H1 (cell line): ENCODE data around the gene LTBP3. TPM values are rescaled to one million over a fixed set of nuclear protein-coding genes. Genes with fewer than 3 reads are reported as not detected.
A peak's percentile ranks its signal among the peaks of the same experiment; 100 is the strongest.

Experiments used
- CTCF ChIA-PET: fragments of 300-600 bp; sonication (Branson Sonifier 250); formaldehyde crosslinking; loops from one replicate; lab custom pipeline; 2021; ENCODE audit not compliant: partially characterized antibody; lab: Charles Lee
- POLR2A ChIA-PET: fragments of 300-600 bp; sonication (Branson Sonifier 250); formaldehyde crosslinking; loops from one replicate; lab custom pipeline; 2021; ENCODE audit warnings: inconsistent platforms; ENCODE audit not compliant: partially characterized antibody; lab: Charles Lee
- DNase-seq, 2 experiments: peaks; one replicate each; pipeline versions ENCODE4 v3.0.0 to v3.0.0-alpha.2; 2010 to 2022; ENCODE audit warnings: low spot score in 2 of 2, low read depth in 1 of 2, mixed read lengths in 1 of 2
- FAIRE-seq: peaks from 2 replicates; lab custom pipeline; 2011; peaks lifted over from hg19 to GRCh38; lab: Jason Lieb, UNC
- H2AFZ ChIP-seq: 2 replicates; pipeline ENCODE4 v1.8.1; 2012; ENCODE audit warnings: low read length, inconsistent platforms
- H2AK5ac ChIP-seq: 2 replicates; pipeline ENCODE4 v1.6.1; 2013; ENCODE audit warnings: low read depth, low read length
- H2BK120ac ChIP-seq: replicated peaks from 2 replicates; pipeline ENCODE3; 2013; ENCODE audit warnings: low read depth, low read length, inconsistent platforms
- H2BK12ac ChIP-seq: 2 replicates; pipeline ENCODE4 v1.6.1; 2013; ENCODE audit warnings: low read depth, low read length
- H2BK15ac ChIP-seq: 2 replicates; pipeline ENCODE4 v1.6.1; 2013; ENCODE audit warnings: low read length
- H2BK20ac ChIP-seq: 2 replicates; pipeline ENCODE4 v1.6.1; 2013; ENCODE audit warnings: low read length
- H2BK5ac ChIP-seq: 2 replicates; pipeline ENCODE4 v1.6.1; 2013; ENCODE audit warnings: low read depth, low read length
- H3K14ac ChIP-seq: 2 replicates; pipeline ENCODE4 v1.6.1; 2013; ENCODE audit warnings: inconsistent platforms; ENCODE audit not compliant: insufficient read length
- H3K18ac ChIP-seq: 2 replicates; pipeline ENCODE4 v1.6.1; 2013; ENCODE audit warnings: low read length; ENCODE audit errors: extremely low read depth
- H3K23ac ChIP-seq: 2 replicates; pipeline ENCODE4 v1.6.1; 2013; ENCODE audit warnings: inconsistent platforms; ENCODE audit not compliant: insufficient read length
- H3K23me2 ChIP-seq: 2 replicates; pipeline ENCODE4 v1.6.1; 2013; ENCODE audit warnings: low read depth, low read length
- H3K27ac ChIP-seq: 2 replicates; pipeline ENCODE4 v1.6.1; 2011; ENCODE audit warnings: low read depth, low read length, inconsistent platforms
- H3K27me3 ChIP-seq, 4 experiments: replicated peaks in 1 of 4; 1 replicate in 1 of 4; 2 replicates in 3 of 4; pipeline versions ENCODE4 v1.6.1 to v1.8.1; 2011 to 2013; ENCODE audit warnings: low read length in 3 of 4, mild to moderate bottlenecking in 3 of 4, inconsistent platforms in 2 of 4, mixed read lengths in 2 of 4, moderate library complexity in 1 of 4; ENCODE audit not compliant: control insufficient read depth in 3 of 4, insufficient read depth in 3 of 4; ENCODE audit errors: extremely low read depth in 1 of 4
- H3K36me3 ChIP-seq, 4 experiments: 2 replicates each; pipeline versions ENCODE4 v1.6.1 to v1.8.1; 2011 to 2013; ENCODE audit warnings: mild to moderate bottlenecking in 4 of 4, low read length in 3 of 4, moderate library complexity in 2 of 4, control low read depth in 1 of 4, inconsistent platforms in 1 of 4; ENCODE audit not compliant: insufficient read depth in 4 of 4, control insufficient read depth in 2 of 4
- H3K4ac ChIP-seq: replicated peaks from 2 replicates; pipeline ENCODE3; 2013; ENCODE audit warnings: low read length, low read depth, mixed read lengths, inconsistent platforms; ENCODE audit not compliant: insufficient read length
- H3K4me1 ChIP-seq, 4 experiments: replicated peaks in 1 of 4; 1 replicate in 1 of 4; 2 replicates in 3 of 4; pipeline versions ENCODE4 v1.6.1 to v1.8.1; 2011 to 2013; ENCODE audit warnings: low read length in 3 of 4, inconsistent platforms in 2 of 4, mixed read lengths in 1 of 4; ENCODE audit not compliant: insufficient read depth in 4 of 4, control insufficient read depth in 3 of 4
- H3K4me2 ChIP-seq, 2 experiments: 2 replicates each; pipeline versions ENCODE4 v1.6.1 to v1.8.1; 2011 to 2013; ENCODE audit warnings: low read depth in 2 of 2, low read length in 2 of 2, control low read depth in 1 of 2, inconsistent platforms in 1 of 2, mild to moderate bottlenecking in 1 of 2; ENCODE audit not compliant: insufficient read depth in 1 of 2
- H3K4me3 ChIP-seq, 4 experiments: fragments of 200-600, 300-600 bp in 1 of 4; sonication (generic), shearing (Covaris generic), sonication (Bioruptor Twin) in 1 of 4; 2 replicates each; pipeline versions ENCODE4 v1.5.1 to v1.8.1; 2011 to 2016; ENCODE audit warnings: low read length in 4 of 4, low read depth in 3 of 4, control low read depth in 2 of 4, inconsistent platforms in 2 of 4, mild to moderate bottlenecking in 2 of 4, mixed read lengths in 1 of 4, moderate library complexity in 1 of 4; ENCODE audit not compliant: insufficient read depth in 2 of 4; ENCODE audit errors: extremely low read depth in 1 of 4
- H3K56ac ChIP-seq: replicated peaks from 2 replicates; pipeline ENCODE3; 2013; ENCODE audit warnings: low read depth, mild to moderate bottlenecking, mixed read lengths, low read length, inconsistent platforms; ENCODE audit not compliant: insufficient read length
- H3K79me1 ChIP-seq: 2 replicates; pipeline ENCODE4 v1.6.1; 2013; ENCODE audit warnings: low read depth, low read length, control low read depth
- H3K79me2 ChIP-seq, 2 experiments: 2 replicates each; pipeline versions ENCODE4 v1.6.1 to v1.8.1; 2012 to 2013; ENCODE audit warnings: low read length in 2 of 2, mild to moderate bottlenecking in 2 of 2, inconsistent platforms in 1 of 2; ENCODE audit not compliant: insufficient read depth in 2 of 2, control insufficient read depth in 1 of 2
- H3K9ac ChIP-seq, 4 experiments: replicated peaks in 1 of 4; 1 replicate in 1 of 4; 2 replicates in 3 of 4; pipeline versions ENCODE4 v1.6.1 to v1.8.1; 2011 to 2013; ENCODE audit warnings: low read depth in 3 of 4, low read length in 3 of 4, control low read depth in 2 of 4, mild to moderate bottlenecking in 2 of 4, moderate library complexity in 2 of 4, inconsistent platforms in 1 of 4; ENCODE audit errors: extremely low read depth in 1 of 4
- H3K9me3 ChIP-seq, 2 experiments: 2 replicates each; pipeline versions ENCODE4 v1.6.1 to v1.8.1; 2012 to 2013; ENCODE audit warnings: mild to moderate bottlenecking in 2 of 2, moderate library complexity in 2 of 2, control low read depth in 1 of 2, inconsistent platforms in 1 of 2, low read depth in 1 of 2, low read length in 1 of 2, mixed read lengths in 1 of 2; ENCODE audit not compliant: insufficient read depth in 2 of 2
- H4K20me1 ChIP-seq, 2 experiments: replicated peaks in 1 of 2; 2 replicates each; pipeline versions ENCODE3 to v1.8.1; 2011 to 2013; ENCODE audit warnings: inconsistent platforms in 2 of 2, low read length in 2 of 2, mild to moderate bottlenecking in 1 of 2; ENCODE audit not compliant: insufficient read depth in 2 of 2, control insufficient read depth in 1 of 2
- H4K5ac ChIP-seq: 2 replicates; pipeline ENCODE4 v1.6.1; 2013; ENCODE audit warnings: low read length, low read depth, mixed read lengths, inconsistent platforms; ENCODE audit not compliant: insufficient read length
- H4K8ac ChIP-seq: 2 replicates; pipeline ENCODE4 v1.8.0; 2013; ENCODE audit warnings: mild to moderate bottlenecking, moderate library complexity, low read length, inconsistent platforms; ENCODE audit not compliant: insufficient read depth; ENCODE audit errors: extremely low read depth
- H4K91ac ChIP-seq: replicated peaks from 2 replicates; pipeline ENCODE3; 2013; ENCODE audit warnings: low read length, mixed read lengths, inconsistent platforms; ENCODE audit not compliant: insufficient read length
- BRCA1 ChIP-seq: IDR thresholded peaks from 2 replicates; pipeline ENCODE4 v1.6.1; 2012; ENCODE audit warnings: low read depth, low read length, improper control_type of control experiment
- CBX8 ChIP-seq: fragments of 300-800, 300-1000 bp; sonication (generic); IDR thresholded peaks from 2 replicates; pipeline ENCODE4 v1.7.1; 2016; ENCODE audit warnings: low read depth, low read length, borderline replicate concordance
- CEBPB ChIP-seq: IDR thresholded peaks from 2 replicates; pipeline ENCODE4 v1.6.1; 2012; ENCODE audit warnings: low read depth, low read length
- POLR2A ChIP-seq, 2 experiments: IDR thresholded peaks; 1 replicate in 1 of 2; 2 replicates in 1 of 2; pipeline ENCODE4 v1.6.1; 2011; ENCODE audit warnings: low read depth in 2 of 2, low read length in 2 of 2, mild to moderate bottlenecking in 2 of 2; ENCODE audit errors: control extremely low read depth in 1 of 2
- SUZ12 ChIP-seq: fragments of 200-600 bp; sonication (generic); IDR thresholded peaks from 2 replicates; pipeline ENCODE4 v1.6.1; 2012; ENCODE audit warnings: mild to moderate bottlenecking, inconsistent platforms, low read length, moderate library complexity, mixed read lengths
- WGBS, 2 experiments: shearing (Covaris generic) in 1 of 2; methylation state at CpG; one replicate each; pipeline versions ENCODE4 v1.1.6 to v1.1.7; 2013 to 2015; ENCODE audit warnings: low lambda C conversion rate in 2 of 2, mixed read lengths in 2 of 2, inconsistent platforms in 1 of 2, low coverage in 1 of 2, missing lambda C conversion rate in 1 of 2; ENCODE audit not compliant: insufficient replicate concordance in 2 of 2, insufficient coverage in 1 of 2, insufficient read length in 1 of 2; ENCODE audit errors: extremely low coverage in 1 of 2, missing lambda C conversion rate in 1 of 2; 5-methylcytosine and 5-hydroxymethylcytosine counted together
- polyA plus RNA-seq, 7 experiments: library from polyadenylated mRNA; depleted of rRNA in 3 of 7; stranded (reverse) in 5 of 7; unstranded in 2 of 7; fragments of >200 nt in 5 of 7; fragments of 200-250 nt in 2 of 7; gene quantifications; 1 replicate in 5 of 7; 2 replicates in 1 of 7; 4 replicates in 1 of 7; pipeline versions ENCODE4 v1.2.1 to v1.2.3, GENCODE V29; 2011 to 2013; ENCODE audit warnings: missing spikeins in 2 of 7, mixed read lengths in 2 of 7
- total RNA-seq: library from RNA; stranded (reverse); fragmentation: NEBNext Ultra II Directional; extraction: Animal tissue kit (Norgen Biotek cat#: 25700); gene quantifications from 2 replicates; pipeline ENCODE4 v1.2.1, GENCODE V29; 2021

LTBP3 gene
- total and polyA plus RNA-seq, 2 of the 8 experiments (the other 6 are each of a cell fraction or from before 2014, with no cell fraction given) = 12.8 to 17.8 TPM

GRCh38 chr11:65576232-65576866, 18.2 kb upstream of the LTBP3 start:
- Histone ChIP-seq H3K14ac (no peak overlapping the region), H3K4ac (no peak overlapping the region), H3K18ac (no peak overlapping the region), H2AK5ac (no peak overlapping the region; the same call in 1 of the 2 replicates), H4K20me1 (peaks cover 14 to 15% of the 10 kb centered on the region in 2 experiments), H4K5ac (peak overlapping the region; percentile 15), H2AFZ (no peak overlapping the region), H4K8ac (peak overlapping the region; percentile 57; the same call in 1 of the 2 replicates), H3K23me2 (peaks cover 8% of the 10 kb centered on the region; the same call in 1 of the 2 replicates), H2BK12ac (peak overlapping the region; percentile 62; the same call in 1 of the 2 replicates), H3K4me3 (peak overlapping the region; percentile 12 to 63 (median 25); a peak in 5 of 8 replicates), H2BK15ac (no peak overlapping the region), H3K23ac (no peak overlapping the region), H3K79me1 (no peaks in the 10 kb centered on the region), H3K9me3 (no peaks in the 10 kb centered on the region), H3K79me2 (peaks cover 0 to under 1% of the 10 kb centered on the region in 2 experiments; a peak in 1 of 4 replicates), H3K27me3 (peaks cover 8 to 39% (median 28%) of the 10 kb centered on the region in 4 experiments), H3K56ac (no peak overlapping the region), H4K91ac (no peak overlapping the region), H2BK20ac (no peak overlapping the region), H3K27ac (no peak overlapping the region), H3K4me2 (peak overlapping the region; percentile 64 to 72), H3K36me3 (no peaks in the 10 kb centered on the region), H2BK120ac (no peak overlapping the region), H2BK5ac (no peak overlapping the region), H3K4me1 (peaks cover 9 to 27% (median 18%) of the 10 kb centered on the region in 4 experiments; a peak in 6 of 7 replicates), H3K9ac (no peak overlapping the region)
- FAIRE-seq (no peak), DNase-seq (no peak)
- 38% methylated on average over 13 of the region's 26 CpGs; no CpG with 5 or more reads in 1 of the 2 experiments for WGBS, 2 experiments
- TF ChIP-seq CEBPB (no peak), CBX8 (no peak), SUZ12 (peak; percentile 22; the same call in 1 of the 2 replicates), POLR2A (IDR thresholded peaks at IDR 0.05; ENCODE audit: control extremely low read depth in 1 of 2, low read depth in 2 of 2, low read length in 2 of 2) (no peak), BRCA1 (no peak)
- ChIA-PET CTCF (interaction anchor here (1.0 to 7.2 kb wide), 7 partner anchors 11 to 47 kb away, joined by 3 to 97 read pairs (median 12); partner anchors contain the start of gene KCNK7), POLR2A (interaction anchor here (0.6 to 3.7 kb wide), 9 partner anchors 9 to 211 kb away, joined by 3 to 36 read pairs (median 6); no protein-coding TSS in a partner anchor)
